ENCODE measurements around the gene ENTR1.

Gene ENTR1

GRCh38 chr9:136437839-136438547 is 27.6 kb upstream of the ENTR1 start:
- Histone ChIP-seq H3K27me3 (ENCODE audit: insufficient read depth, insufficient read length) (no peaks in the 10 kb centered on the region), H3K9me3 (ENCODE audit: insufficient read depth, low read length) (no peaks in the 10 kb centered on the region)
- no peak for DNase-seq (ENCODE audit: low read depth, low spot score)

DNA sequence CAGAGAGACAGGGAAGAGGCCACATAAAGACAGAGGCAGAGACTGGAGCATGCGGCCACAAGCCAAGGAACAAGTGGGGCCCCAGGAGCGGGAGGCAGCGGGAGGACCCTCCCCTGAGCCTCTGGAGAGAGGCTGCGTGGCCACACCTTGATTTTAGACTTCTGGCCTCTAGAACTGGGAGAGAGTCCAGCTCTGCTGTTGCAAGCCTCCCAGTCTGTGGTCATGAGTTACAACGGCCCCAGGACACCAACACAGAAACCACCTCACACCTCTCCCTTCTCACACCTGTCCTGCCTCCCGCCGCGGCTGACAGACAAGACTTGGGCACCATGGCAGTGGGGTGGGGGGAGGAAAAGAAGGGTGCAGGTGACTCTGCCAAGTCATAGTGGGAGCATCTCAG is 27.0 kb upstream of the ENTR1 start:
- peak overlapping the region; percentile 17 for H3K9ac ChIP-seq (ENCODE audit: insufficient read length, low read depth)
- TF ChIP-seq SUZ12 (IDR thresholded peaks at IDR 0.05; ENCODE audit: extremely low read depth, insufficient read depth, insufficient read length): no peak
- no peak for TF ChIP-seq ZNF274 (IDR thresholded peaks at IDR 0.05; ENCODE audit: low read depth, low read length)
- TF ChIP-seq YY1 (IDR thresholded peaks at IDR 0.05; ENCODE audit: insufficient read depth, insufficient read length): no peak
- H3K9me3 ChIP-seq (ENCODE audit: insufficient read depth, low read length): no peaks in the 10 kb centered on the region
- peaks cover 8% of the 10 kb centered on the region for H3K4me1 ChIP-seq (ENCODE audit: insufficient read depth, insufficient read length)
- H3K27me3 ChIP-seq (ENCODE audit: insufficient read depth, insufficient read length): no peaks in the 10 kb centered on the region
- no peak for DNase-seq (ENCODE audit: low read depth, low spot score)
- H3K4me3 ChIP-seq (ENCODE audit: insufficient read length, low read depth): peak overlapping the region; percentile 22
- peaks cover 78% of the 10 kb centered on the region for H3K36me3 ChIP-seq (ENCODE audit: insufficient read depth, insufficient read length, low read length)

More at GRCh38 chr9:136437839-136438547, 27.6 kb upstream of the ENTR1 start:
- peak overlapping the region; percentile 98 for H3K9ac ChIP-seq (ENCODE audit: insufficient read length, low read depth)
- no peak for TF ChIP-seq SUZ12 (IDR thresholded peaks at IDR 0.05; ENCODE audit: extremely low read depth, insufficient read depth, insufficient read length)
- no peak for TF ChIP-seq YY1 (IDR thresholded peaks at IDR 0.05; ENCODE audit: insufficient read depth, insufficient read length)
- no peak for TF ChIP-seq ZNF274 (IDR thresholded peaks at IDR 0.05; ENCODE audit: low read depth, low read length)
- H3K36me3 ChIP-seq (ENCODE audit: insufficient read depth, insufficient read length, low read length): peaks cover 78% of the 10 kb centered on the region
- peak overlapping the region; percentile 85 for H3K4me3 ChIP-seq (ENCODE audit: insufficient read length, low read depth)
- H3K4me1 ChIP-seq (ENCODE audit: insufficient read depth, insufficient read length): peaks cover 8% of the 10 kb centered on the region

DNA sequence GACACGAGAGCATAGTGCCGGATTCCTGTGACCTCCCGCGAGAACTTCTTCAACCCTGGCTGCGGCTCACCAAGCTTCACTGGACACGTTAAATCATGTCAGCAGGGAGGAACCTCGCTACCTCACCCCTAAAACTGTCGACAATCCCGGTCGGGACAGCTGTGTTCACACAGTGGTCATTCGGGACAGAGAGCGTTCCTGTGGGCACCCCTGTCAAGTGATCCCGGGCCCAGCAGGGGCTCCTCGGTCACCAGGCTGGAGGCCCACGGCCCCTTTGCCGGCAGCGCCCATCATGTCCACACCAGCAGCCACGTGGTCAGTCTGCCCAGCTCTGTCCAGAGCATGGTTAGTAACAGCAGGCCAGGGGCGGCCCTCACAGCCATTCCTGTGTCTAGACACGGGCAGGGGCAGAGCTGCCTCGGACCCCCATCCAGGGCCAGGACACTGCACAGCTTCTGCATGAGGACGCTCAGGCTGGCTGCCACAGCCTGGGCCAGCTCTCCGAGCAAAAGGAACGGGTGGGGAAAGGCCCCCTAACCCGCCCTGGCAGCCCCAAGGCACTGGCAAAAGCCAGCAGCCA is 25.7 kb upstream of the ENTR1 start:
- no peaks in the 10 kb centered on the region for H3K27me3 ChIP-seq (ENCODE audit: insufficient read depth, insufficient read length)
- no peaks in the 10 kb centered on the region for H3K9me3 ChIP-seq (ENCODE audit: insufficient read depth, low read length)
- H3K4me1 ChIP-seq (ENCODE audit: insufficient read depth, insufficient read length): peaks cover 8% of the 10 kb centered on the region
- peak overlapping the region; percentile 28 for H3K9ac ChIP-seq (ENCODE audit: insufficient read length, low read depth)
- DNase-seq (ENCODE audit: low read depth, low spot score): no peak
- peaks cover 73% of the 10 kb centered on the region for H3K36me3 ChIP-seq (ENCODE audit: insufficient read depth, insufficient read length, low read length)
- H3K4me3 ChIP-seq (ENCODE audit: insufficient read length, low read depth): no peak overlapping the region
- TF ChIP-seq YY1 (IDR thresholded peaks at IDR 0.05; ENCODE audit: insufficient read depth, insufficient read length): no peak
- no peak for TF ChIP-seq SUZ12 (IDR thresholded peaks at IDR 0.05; ENCODE audit: extremely low read depth, insufficient read depth, insufficient read length)

- TF ChIP-seq YY1 (IDR thresholded peaks at IDR 0.05; ENCODE audit: insufficient read depth, insufficient read length): no peak
- TF ChIP-seq SUZ12 (IDR thresholded peaks at IDR 0.05; ENCODE audit: extremely low read depth, insufficient read depth, insufficient read length): no peak
- no peak for TF ChIP-seq ZNF274 (IDR thresholded peaks at IDR 0.05; ENCODE audit: low read depth, low read length)
- Histone ChIP-seq H3K9ac (ENCODE audit: insufficient read length, low read depth) (no peak overlapping the region), H3K9me3 (ENCODE audit: insufficient read depth, low read length) (no peaks in the 10 kb centered on the region), H3K4me3 (ENCODE audit: insufficient read length, low read depth) (no peak overlapping the region), H3K36me3 (ENCODE audit: insufficient read depth, insufficient read length, low read length) (peaks cover 74% of the 10 kb centered on the region), H3K4me1 (ENCODE audit: insufficient read depth, insufficient read length) (peaks cover 5% of the 10 kb centered on the region), H3K27me3 (ENCODE audit: insufficient read depth, insufficient read length) (no peaks in the 10 kb centered on the region)
- DNase-seq (ENCODE audit: low read depth, low spot score): no peak
These were observed 24.3 kb upstream of the ENTR1 start for GRCh38 chr9:136434580-136435169.

GRCh38 chr9:136433849-136434579 is 23.6 kb upstream of the ENTR1 start:
- H3K27me3 ChIP-seq (ENCODE audit: insufficient read depth, insufficient read length): no peaks in the 10 kb centered on the region
- H3K9me3 ChIP-seq (ENCODE audit: insufficient read depth, low read length): no peaks in the 10 kb centered on the region
- peaks cover 7% of the 10 kb centered on the region for H3K4me1 ChIP-seq (ENCODE audit: insufficient read depth, insufficient read length)
- TF ChIP-seq SUZ12 (IDR thresholded peaks at IDR 0.05; ENCODE audit: extremely low read depth, insufficient read depth, insufficient read length): no peak
- TF ChIP-seq ZNF274 (IDR thresholded peaks at IDR 0.05; ENCODE audit: low read depth, low read length): no peak
- TF ChIP-seq YY1 (IDR thresholded peaks at IDR 0.05; ENCODE audit: insufficient read depth, insufficient read length): no peak
- no peak for DNase-seq (ENCODE audit: low read depth, low spot score)
- H3K4me3 ChIP-seq (ENCODE audit: insufficient read length, low read depth): no peak overlapping the region
- H3K36me3 ChIP-seq (ENCODE audit: insufficient read depth, insufficient read length, low read length): peaks cover 80% of the 10 kb centered on the region
- no peak overlapping the region for H3K9ac ChIP-seq (ENCODE audit: insufficient read length, low read depth)

DNA sequence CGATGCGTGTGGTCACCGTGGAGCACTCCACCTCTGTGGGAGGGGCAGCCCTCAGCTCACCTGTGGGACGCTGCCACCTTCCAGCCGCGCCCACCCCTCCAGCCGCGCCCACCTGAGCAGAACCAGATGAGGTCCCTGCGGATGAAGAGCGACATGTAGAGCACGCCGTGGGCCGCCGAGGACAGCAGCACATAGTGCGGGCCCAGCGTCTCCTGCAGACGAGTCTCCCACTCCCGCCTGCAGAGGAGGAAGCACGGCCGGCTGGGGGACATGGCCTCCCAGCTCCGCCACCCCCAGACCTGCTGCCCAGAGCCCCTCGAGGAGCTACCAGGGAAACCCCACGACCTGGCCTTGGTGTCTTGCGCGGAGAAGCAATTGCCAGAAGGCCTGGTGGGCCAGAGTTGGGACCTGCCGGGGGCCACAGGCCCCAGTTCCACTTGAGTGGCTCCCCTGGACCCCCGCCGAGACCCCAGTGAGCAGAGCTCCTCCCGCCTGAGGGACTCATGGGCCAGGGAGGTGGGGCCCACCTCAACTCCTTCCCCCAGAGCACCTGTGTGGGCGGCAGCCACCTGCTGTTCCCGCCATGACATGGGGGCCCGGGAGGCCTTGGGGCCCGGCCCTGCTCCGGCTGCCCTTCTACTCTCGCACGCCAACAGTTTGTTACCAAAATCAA is 22.8 kb upstream of the ENTR1 start:
- no peak overlapping the region for H3K4me3 ChIP-seq (ENCODE audit: insufficient read length, low read depth)
- H3K4me1 ChIP-seq (ENCODE audit: insufficient read depth, insufficient read length): peaks cover 7% of the 10 kb centered on the region
- H3K27me3 ChIP-seq (ENCODE audit: insufficient read depth, insufficient read length): no peaks in the 10 kb centered on the region
- no peak overlapping the region for H3K9ac ChIP-seq (ENCODE audit: insufficient read length, low read depth)
- no peaks in the 10 kb centered on the region for H3K9me3 ChIP-seq (ENCODE audit: insufficient read depth, low read length)
- TF ChIP-seq SUZ12 (IDR thresholded peaks at IDR 0.05; ENCODE audit: extremely low read depth, insufficient read depth, insufficient read length): no peak
- no peak for TF ChIP-seq YY1 (IDR thresholded peaks at IDR 0.05; ENCODE audit: insufficient read depth, insufficient read length)
- TF ChIP-seq ZNF274 (IDR thresholded peaks at IDR 0.05; ENCODE audit: low read depth, low read length): no peak
- peaks cover 88% of the 10 kb centered on the region for H3K36me3 ChIP-seq (ENCODE audit: insufficient read depth, insufficient read length, low read length)
- no peak for DNase-seq (ENCODE audit: low read depth, low spot score)

Data from NT2/D1 (cell line).